Stimulated activated CD4-positive, alpha-beta T cell treated with anti-CD3 and anti-CD28 coated beads, Interleukin-12 subunit alpha, Interleukin-12 subunit beta, amount 100 ng/mL, for 24 hours (primary cell): Measurements from ENCODE around the gene OR11H6.
"Not testable (repeated sequence)": the region's sequence is repeated elsewhere in the genome, so short reads cannot be mapped to it uniquely, and the experiment has no call there.

Source experiments
- DNase-seq, 2 experiments: peaks; one replicate each; pipeline ENCODE4 v3.0.0-alpha.2; 2020; ENCODE audit warnings: low read depth in 2 of 2

The OR11H6 gene, protein sequence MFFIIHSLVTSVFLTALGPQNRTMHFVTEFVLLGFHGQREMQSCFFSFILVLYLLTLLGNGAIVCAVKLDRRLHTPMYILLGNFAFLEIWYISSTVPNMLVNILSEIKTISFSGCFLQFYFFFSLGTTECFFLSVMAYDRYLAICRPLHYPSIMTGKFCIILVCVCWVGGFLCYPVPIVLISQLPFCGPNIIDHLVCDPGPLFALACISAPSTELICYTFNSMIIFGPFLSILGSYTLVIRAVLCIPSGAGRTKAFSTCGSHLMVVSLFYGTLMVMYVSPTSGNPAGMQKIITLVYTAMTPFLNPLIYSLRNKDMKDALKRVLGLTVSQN

DNA sequence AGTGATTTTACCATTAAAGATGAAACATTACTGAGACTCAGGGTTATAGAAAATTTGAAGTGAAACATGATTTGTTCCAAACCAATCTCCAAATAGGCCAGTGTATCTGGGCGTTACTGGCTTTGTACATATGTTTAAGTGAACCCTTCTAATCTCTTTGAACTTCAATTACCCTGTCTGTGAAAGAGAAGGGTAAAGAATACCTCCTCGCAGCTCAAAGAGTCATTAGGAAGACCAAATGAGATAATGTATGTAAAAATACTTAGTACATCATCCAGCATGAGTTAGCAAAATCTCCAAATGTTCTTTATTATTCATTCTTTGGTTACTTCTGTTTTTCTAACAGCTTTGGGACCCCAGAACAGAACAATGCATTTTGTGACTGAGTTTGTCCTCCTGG, at the start of gene OR11H6:
TSS of gene OR11H6 (plus strand) at position 301 of the 400 bp plus-strand sequence. CDS start at position 301, 0 bp downstream.
- DNase-seq = no peak

- not testable (repeated sequence) for DNase-seq
Observed at GRCh38 chr14:20174205-20174604, 49.3 kb upstream of the OR11H6 start.

DNA sequence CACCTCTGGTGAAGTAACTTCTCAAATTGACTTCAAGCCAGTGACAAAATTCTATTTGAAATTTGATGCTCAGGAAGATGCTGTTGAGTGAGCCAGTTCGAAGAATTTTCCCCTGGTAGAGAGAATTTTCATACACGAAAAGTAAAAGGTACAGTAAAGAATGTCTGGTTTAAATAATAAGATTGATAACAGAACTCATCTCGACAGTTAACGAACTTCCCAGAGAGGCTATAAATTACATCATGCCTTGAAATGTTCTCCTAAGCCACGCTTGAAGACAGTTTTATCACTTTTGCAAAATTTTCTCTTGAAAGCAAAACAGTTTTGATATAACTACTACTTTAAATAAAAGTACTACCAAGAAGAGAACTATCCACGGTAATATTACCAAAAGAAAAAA, 47.2 kb upstream of the OR11H6 start:
- no peak for DNase-seq

DNA sequence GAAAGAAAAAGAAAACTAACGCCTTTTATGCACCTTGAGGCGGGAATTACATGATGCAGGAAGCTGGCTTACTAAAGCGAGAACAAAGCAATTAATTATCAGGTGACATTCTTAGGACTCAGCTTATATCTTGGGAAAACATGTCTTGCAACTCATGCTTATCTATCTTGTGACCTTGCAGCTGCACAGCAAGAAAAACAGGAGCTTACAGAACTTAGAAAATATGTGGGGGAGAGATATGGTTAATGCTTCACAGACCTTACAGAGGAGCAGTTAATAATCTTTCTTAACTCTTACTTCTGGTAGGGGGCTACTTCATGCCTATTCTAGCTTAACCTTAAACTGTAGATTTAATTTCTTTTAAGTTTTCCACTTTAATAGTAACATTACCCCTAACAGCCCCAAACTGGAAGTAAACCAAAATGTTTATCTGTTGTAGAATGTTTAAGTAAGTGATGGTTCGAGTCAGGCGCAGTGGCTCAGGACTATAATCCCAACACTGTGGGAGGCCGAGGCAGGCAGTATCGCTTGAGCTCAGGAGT, 46.0 kb upstream of the OR11H6 start:
- no peak for DNase-seq

DNA sequence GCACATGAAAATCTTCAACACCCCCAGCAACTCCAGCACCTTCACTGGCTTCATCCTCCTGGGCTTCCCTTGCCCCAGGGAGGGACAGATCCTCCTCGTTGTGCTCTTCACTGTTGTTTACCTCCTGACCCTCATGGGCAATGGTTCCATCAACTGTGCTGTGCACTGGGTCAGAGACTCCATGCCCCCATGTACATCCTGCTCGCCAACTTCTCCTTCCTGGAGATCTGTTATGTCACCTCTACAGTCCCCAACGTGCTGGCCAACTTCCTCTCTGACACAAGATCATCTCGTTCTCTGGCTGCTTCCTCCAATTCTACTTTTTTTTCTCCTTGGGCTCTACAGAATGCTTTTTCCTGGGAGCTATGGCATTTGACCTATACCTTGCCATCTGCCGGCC, 44.3 kb upstream of the OR11H6 start:
- no peak for DNase-seq

DNA sequence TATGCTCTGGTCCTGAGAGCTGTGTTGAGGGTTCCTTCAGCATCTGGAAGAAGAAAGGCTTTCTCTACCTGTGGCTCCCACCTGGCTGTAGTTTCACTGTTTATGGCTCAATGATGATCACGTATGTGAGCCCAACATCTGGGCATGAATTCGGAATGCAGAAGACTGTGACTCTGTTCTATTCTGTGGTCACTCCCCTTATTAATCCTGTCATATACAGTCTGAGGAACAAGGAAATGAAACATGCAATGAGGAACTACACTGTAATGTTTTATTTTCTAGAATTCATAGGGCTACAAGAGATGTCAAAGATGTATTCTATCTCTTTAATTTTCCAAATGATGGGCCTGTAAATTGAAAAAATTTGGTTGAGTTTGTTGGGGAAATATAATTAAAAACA, 43.6 kb upstream of the OR11H6 start:
- no peak for DNase-seq

DNA sequence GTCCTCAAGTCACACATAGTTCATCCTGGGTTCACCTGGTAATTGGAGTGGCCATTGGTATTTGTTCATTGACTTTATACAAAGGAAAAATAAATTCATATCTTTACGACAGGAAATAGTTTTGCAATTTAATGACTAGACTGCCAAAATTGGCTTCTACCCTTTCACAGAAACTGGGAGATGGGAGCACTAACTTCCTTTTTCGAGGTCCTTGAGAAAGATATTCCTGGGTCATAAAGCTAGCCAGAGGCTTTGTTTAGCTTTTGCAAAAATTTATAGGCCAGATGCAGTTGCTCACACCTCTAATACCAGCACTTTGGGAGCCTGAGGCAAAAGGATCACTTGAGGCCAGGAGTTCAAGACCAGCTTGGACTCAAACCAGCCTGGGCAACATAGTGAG, 43.0 kb upstream of the OR11H6 start:
- no peak for DNase-seq

DNA sequence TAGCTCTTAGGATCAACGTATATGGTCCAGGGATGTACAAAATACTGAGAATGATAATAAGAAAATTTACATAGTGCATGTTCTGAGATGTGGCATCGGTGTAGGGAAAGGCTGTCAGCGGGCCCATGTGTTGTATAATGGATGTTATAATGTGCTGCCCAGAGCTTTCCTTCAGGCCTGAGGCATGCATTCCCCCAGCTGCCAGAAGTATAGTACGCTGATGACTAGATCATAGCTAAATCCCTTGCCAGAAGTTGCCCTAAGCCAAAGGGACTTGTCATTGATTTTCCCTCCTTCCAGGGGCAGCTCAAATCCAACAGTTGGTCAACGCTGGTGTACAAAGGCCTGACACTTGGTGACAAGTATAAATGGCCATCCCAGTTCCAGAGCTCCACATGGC, 39.3 kb upstream of the OR11H6 start:
- no peak for DNase-seq

DNA sequence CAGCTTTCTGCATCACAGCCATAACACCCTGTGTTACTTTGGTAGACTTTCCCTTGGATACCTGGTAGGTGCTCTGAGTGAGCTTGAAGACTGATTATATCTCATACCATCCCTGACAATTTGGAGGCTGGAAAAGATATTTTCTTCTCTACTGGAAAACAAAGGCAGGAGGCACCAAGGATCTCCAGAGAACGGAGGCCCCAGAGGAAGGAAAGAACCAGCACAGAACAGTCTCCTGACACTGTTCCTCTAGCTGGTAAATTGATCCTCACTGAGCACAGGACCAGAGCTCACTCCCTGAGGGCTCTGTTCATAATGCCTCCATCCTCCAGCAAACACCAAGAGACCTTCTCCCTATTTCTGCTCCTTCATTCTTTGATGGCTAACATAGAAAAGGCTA, 32.9 kb upstream of the OR11H6 start, which contains the start of gene OR11G2:
TSS of gene OR11G2 (plus strand) at position 301 of the 400 bp plus-strand sequence. CDS start 6,542 bp downstream, outside the sequence.
- DNase-seq = no peak

- no peak for DNase-seq
Observed at GRCh38 chr14:20191396-20191795, 32.1 kb upstream of the OR11H6 start.

DNA sequence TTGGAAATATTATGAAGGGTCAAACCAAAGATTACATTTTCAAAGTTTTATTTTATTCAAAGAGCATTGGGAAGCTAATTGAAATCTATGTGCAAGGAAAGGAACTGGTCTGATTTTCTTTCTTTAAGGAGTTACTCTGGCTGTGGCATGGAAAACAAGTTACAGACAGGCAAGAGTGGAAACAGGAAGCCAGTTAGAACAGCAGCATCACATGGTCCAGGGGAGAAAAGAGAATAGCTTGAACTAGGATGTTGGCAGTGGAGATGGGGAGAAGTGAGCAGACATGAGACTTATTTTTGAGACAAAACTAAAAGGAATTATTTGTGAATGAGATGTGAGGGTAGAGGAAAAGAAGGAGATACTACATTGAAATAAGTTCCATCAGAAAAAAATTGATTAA, 29.4 kb upstream of the OR11H6 start:
- DNase-seq = no peak

- not testable (repeated sequence) for DNase-seq
Observed at GRCh38 chr14:20195170-20195569, 28.3 kb upstream of the OR11H6 start.

DNA sequence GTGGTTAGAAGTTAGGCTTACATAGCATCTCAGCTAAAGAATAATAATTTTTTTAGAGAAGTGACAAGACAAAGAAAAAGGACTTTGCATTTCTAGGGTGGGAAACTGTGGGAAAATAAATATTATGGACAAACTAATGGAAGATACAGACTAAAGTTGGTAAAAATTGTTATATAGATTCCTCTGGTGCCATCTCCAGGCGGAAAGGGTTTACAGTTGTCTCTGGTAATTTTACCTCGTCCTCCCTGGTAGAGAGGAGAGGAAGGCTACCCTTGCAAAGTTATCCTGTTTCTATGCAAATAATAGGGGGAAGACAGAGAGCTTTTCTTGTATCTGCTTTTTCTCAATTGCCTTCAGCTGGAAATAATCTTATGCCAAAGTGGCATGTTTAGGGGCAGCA, 27.6 kb upstream of the OR11H6 start:
- no peak for DNase-seq

GRCh38 chr14:20197459-20197858, 26.1 kb upstream of the OR11H6 start:
- DNase-seq = no peak

- DNase-seq = no peak
Observed at GRCh38 chr14:20198991-20199390, 24.5 kb upstream of the OR11H6 start.

GRCh38 chr14:20204721-20205120, 18.8 kb upstream of the OR11H6 start:
- DNase-seq = no peak

GRCh38 chr14:20209595-20209994, 13.9 kb upstream of the OR11H6 start:
- DNase-seq = no peak

DNA sequence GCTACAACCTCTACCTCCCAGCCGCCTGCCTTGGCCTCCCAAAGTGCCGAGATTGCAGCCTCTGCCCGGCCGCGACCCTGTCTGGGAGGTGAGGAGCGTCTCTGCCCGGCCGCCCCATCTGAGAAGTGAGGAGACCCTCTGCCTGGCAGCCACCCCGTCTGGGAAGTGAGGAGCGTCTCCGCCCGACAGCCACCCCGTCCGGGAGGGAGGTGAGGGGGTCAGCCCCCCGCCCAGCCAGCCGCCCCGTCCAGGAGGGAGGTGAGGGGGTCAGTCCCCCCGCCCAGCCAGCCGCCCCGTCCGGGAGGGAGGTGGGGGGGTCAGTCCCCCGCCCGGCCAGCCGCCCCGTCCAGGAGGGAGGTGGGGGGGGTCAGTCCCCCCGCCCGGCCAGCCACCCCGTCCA, 11.1 kb upstream of the OR11H6 start:
- not testable (repeated sequence) for DNase-seq

DNA sequence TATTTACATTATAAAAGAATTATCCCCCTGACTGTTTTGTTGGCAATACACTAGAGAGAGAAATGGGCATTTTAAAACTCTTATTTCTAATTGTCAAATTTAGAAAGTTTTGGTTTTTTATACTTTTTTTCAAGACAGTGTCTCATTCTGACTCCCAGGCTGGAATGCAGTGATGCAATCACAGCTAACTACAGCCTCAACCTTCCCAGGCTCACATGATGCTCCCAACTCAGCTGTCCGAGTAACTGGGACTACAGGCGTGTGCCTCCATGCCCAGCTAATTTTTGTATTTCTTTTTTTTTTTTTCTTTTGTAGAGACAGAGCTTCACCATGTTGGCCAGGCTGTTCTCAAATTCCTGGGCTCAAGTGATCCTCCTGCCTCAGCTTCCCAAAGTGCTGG, 8.3 kb upstream of the OR11H6 start:
- DNase-seq = no peak

DNA sequence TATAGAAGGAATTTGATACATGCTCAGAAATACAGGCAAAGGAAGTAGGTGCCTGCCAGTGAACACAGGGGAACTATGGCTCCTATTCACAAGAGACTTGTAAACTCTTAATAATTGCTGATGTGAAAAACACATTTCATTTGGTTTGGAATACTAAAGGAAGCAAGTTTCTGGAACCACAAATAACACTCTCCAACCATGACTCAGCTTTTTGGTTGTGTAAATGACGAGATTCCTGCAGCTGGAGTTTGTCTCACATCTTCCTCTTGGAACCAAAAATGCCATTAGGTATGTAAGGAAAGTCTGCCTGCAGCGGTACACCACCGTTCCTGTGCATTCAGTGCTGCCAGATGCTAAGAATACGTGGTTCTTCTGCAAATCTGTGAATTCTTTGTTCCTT, 4.5 kb upstream of the OR11H6 start:
- DNase-seq = no peak

DNA sequence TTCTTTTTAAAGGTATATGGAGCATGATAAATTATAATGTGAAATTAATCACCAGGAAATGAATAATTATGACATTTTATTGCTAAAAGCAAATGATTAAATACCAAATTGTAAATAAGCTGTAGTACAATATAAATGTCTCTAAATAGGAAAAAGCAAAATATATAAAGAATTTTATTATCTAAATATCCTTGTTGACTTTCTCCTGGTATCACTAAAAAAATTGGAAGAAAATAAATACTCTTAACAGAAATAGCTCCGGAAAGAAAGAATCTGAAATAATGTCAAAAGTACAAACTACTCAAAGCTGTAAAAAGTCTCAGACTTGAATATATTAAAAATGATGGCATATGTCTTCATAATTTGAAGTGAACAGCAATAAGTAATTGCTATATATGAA, 5.2 kb downstream of the OR11H6 start, which contains the start of gene OR11H7:
TSS of gene OR11H7 (plus strand) at position 301 of the 400 bp plus-strand sequence.
- no peak for DNase-seq

DNA sequence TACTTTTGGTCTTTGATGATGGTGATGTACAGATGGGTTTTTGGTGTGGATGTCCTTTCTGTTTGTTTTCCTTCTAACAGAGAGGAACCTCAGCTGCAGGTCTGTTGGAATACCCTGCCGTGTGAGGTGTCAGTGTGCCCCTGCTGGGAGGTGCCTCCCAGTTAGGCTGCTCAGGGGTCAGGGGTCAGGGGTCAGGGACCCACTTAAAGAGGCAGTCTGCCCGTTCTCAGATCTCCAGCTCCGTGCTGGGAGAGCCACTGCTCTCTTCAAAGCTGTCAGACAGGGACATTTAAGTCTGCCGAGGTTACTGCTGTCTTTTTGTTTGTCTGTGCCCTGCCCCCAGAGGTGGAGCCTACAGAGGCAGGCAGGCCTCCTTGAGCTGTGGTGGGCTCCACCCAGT, 11.9 kb downstream of the OR11H6 start:
- DNase-seq = not testable (repeated sequence)

- no peak for DNase-seq
Observed at GRCh38 chr14:20247646-20248246, 24.2 kb downstream of the OR11H6 start.
